GM12878 (cell line): ENCODE data around the gene ACVR1. TPM values are rescaled to one million over a fixed set of nuclear protein-coding genes. Genes with fewer than 3 reads are reported as not detected.

Experiments
- ATAC-seq: fragments of 200-7000 bp; cut with Tn5 transposase; 3 replicates; pipeline ENCODE4 v1.9.1; 2020; ENCODE audit warnings: mild to moderate bottlenecking, moderate library complexity
- BruUV-seq: library from RNA; stranded (reverse); fragments of 400-500 nt; replicated peaks from 2 replicates; lab custom pipeline; 2021; lab: Mats Ljungman, UMichigan
- CTCF ChIA-PET: fragments of 300-600 bp; sonication (Branson Sonifier 250); formaldehyde crosslinking; extraction: SDS; loops from one replicate; lab custom pipeline; 2021; ENCODE audit warnings: inconsistent platforms; lab: Yijun Ruan, JAX
- POLR2A ChIA-PET: fragments of 350-600 bp; formaldehyde crosslinking; extraction: SDS; loops from one replicate; lab custom pipeline; 2021; ENCODE audit warnings: inconsistent platforms; lab: Charles Lee
- RAD21 ChIA-PET: fragments of 300-600 bp; sonication (Branson Sonifier 250); formaldehyde crosslinking; loops from one replicate; lab custom pipeline; 2023; ENCODE audit warnings: antibody characterized with exemption; ENCODE audit not compliant: unreplicated experiment; lab: Charles Lee
- SMC1A ChIA-PET: fragments of 300-600 bp; sonication (Branson Sonifier 250); formaldehyde crosslinking; loops from one replicate; lab custom pipeline; 2023; ENCODE audit not compliant: unreplicated experiment, uncharacterized antibody; lab: Charles Lee
- DNase-seq: peaks from one replicate; pipeline ENCODE4 v3.0.0-alpha.2; 2011; ENCODE audit warnings: low read depth, low spot score
- FAIRE-seq: peaks from 3 replicates; lab custom pipeline; 2011; peaks lifted over from hg19 to GRCh38; lab: Jason Lieb, UNC
- H2AFZ ChIP-seq: 2 replicates; pipeline ENCODE4 v1.6.0; 2011; ENCODE audit warnings: low read depth, low read length, control low read depth; ENCODE audit not compliant: control insufficient read depth
- H3K27ac ChIP-seq: 2 replicates; pipeline ENCODE4 v1.5.1; 2011; ENCODE audit warnings: control low read depth; ENCODE audit not compliant: control insufficient read depth, insufficient read depth
- H3K27me3 ChIP-seq, 2 experiments: replicated peaks in 1 of 2; 2 replicates each; pipeline versions ENCODE4 v1.6.0 to v1.6.1; 2011; ENCODE audit warnings: low read length in 1 of 2; ENCODE audit not compliant: control insufficient read depth in 2 of 2, insufficient read depth in 2 of 2
- H3K36me3 ChIP-seq, 2 experiments: 2 replicates each; pipeline ENCODE4 v1.5.1; 2011; ENCODE audit warnings: low read length in 1 of 2; ENCODE audit not compliant: control insufficient read depth in 2 of 2, insufficient read depth in 2 of 2
- H3K4me1 ChIP-seq: 2 replicates; pipeline ENCODE4 v1.6.1; 2011; ENCODE audit warnings: mild to moderate bottlenecking, low read length, moderate library complexity, mixed read lengths; ENCODE audit not compliant: control insufficient read depth, insufficient read depth
- H3K4me2 ChIP-seq: 2 replicates; pipeline ENCODE4 v1.6.0; 2011; ENCODE audit warnings: control low read depth; ENCODE audit not compliant: control insufficient read depth, insufficient read depth
- H3K4me3 ChIP-seq: fragments of 200-600 bp; sonication (generic); 2 replicates; pipeline ENCODE4 v1.5.1; 2016
- H3K79me2 ChIP-seq: 2 replicates; pipeline ENCODE4 v1.6.0; 2011; ENCODE audit warnings: low read length; ENCODE audit not compliant: control insufficient read depth, insufficient read depth
- H3K9ac ChIP-seq: 2 replicates; pipeline ENCODE4 v1.8.0; 2011; ENCODE audit warnings: low read length, control low read depth, mixed read lengths; ENCODE audit not compliant: control insufficient read depth, insufficient read depth
- H3K9me3 ChIP-seq: replicated peaks from 3 replicates; pipeline ENCODE4 v1.5.1; 2011; ENCODE audit warnings: mild to moderate bottlenecking, low read length; ENCODE audit not compliant: control insufficient read depth, insufficient read depth
- H4K20me1 ChIP-seq: 2 replicates; pipeline ENCODE4 v1.6.0; 2011; ENCODE audit not compliant: control insufficient read depth, insufficient read depth
- CUX1 ChIP-seq: IDR thresholded peaks from 2 replicates; pipeline ENCODE4 v1.6.1; 2012; ENCODE audit warnings: improper control_type of control experiment, low read depth, low read length; ENCODE audit not compliant: insufficient replicate concordance
- EGR1 ChIP-seq, 2 experiments: IDR thresholded peaks; 1 replicate in 1 of 2; 2 replicates in 1 of 2; pipeline ENCODE4 v1.6.1; 2011 to 2012; ENCODE audit warnings: low read depth in 2 of 2, low read length in 2 of 2, borderline replicate concordance in 1 of 2, mild to moderate bottlenecking in 1 of 2, moderate library complexity in 1 of 2
- FOS ChIP-seq: IDR thresholded peaks from 3 replicates; pipeline ENCODE4 v1.6.1; 2011; ENCODE audit warnings: borderline replicate concordance; ENCODE audit not compliant: insufficient read length; ENCODE audit errors: extremely low read depth
- GATAD2B ChIP-seq: fragments of 450-650 bp; conservative IDR thresholded peaks from 2 replicates; pipeline ENCODE4 v1.6.1; 2017; ENCODE audit warnings: low read depth, mild to moderate bottlenecking, moderate library complexity
- HDAC2 ChIP-seq: fragments of 200-600 bp; sonication (generic); IDR thresholded peaks from 2 replicates; pipeline ENCODE4 v1.6.1; 2017
- HDAC6 ChIP-seq: fragments of 200-600 bp; sonication (generic); IDR thresholded peaks from one replicate; pipeline ENCODE4 v1.8.0; 2017; ENCODE audit warnings: antibody characterized with exemption; ENCODE audit not compliant: unreplicated experiment
- HSF1 ChIP-seq: fragments of 150-350 bp; IDR thresholded peaks from 2 replicates; pipeline ENCODE4 v1.6.1; 2014; ENCODE audit warnings: mild to moderate bottlenecking, low read depth, low read length
- JUNB ChIP-seq: IDR thresholded peaks from 2 replicates; pipeline ENCODE4 v1.6.1; 2016; ENCODE audit warnings: antibody characterized with exemption, mild to moderate bottlenecking
- MYC ChIP-seq: IDR thresholded peaks from 2 replicates; pipeline ENCODE4 v1.6.1; 2011; ENCODE audit warnings: mild to moderate bottlenecking, low read length, moderate library complexity, inconsistent platforms; ENCODE audit not compliant: insufficient read depth, insufficient replicate concordance, insufficient read length, severe bottlenecking
- TAF1 ChIP-seq: IDR thresholded peaks from 2 replicates; pipeline ENCODE4 v1.6.1; 2011; ENCODE audit warnings: mild to moderate bottlenecking, low read depth, low read length, borderline replicate concordance
- TCF7 ChIP-seq: IDR thresholded peaks from 2 replicates; pipeline ENCODE4 v1.6.1; 2014; ENCODE audit warnings: antibody characterized with exemption, borderline replicate concordance
- ZBTB33 ChIP-seq: fragments of 450-650 bp; IDR thresholded peaks from 2 replicates; pipeline ENCODE4 v1.6.1; 2017; ENCODE audit warnings: mild to moderate bottlenecking
- ZNF207 ChIP-seq: fragments of 450-650 bp; IDR thresholded peaks from 2 replicates; pipeline ENCODE4 v1.6.1; 2014; ENCODE audit warnings: antibody characterized with exemption, mild to moderate bottlenecking, borderline replicate concordance
- WGBS: methylation state at CpG from one replicate; pipeline ENCODE4 v1.1.6; 2016; ENCODE audit warnings: low lambda C conversion rate; ENCODE audit not compliant: insufficient replicate concordance, insufficient coverage; ENCODE audit errors: missing lambda C conversion rate; 5-methylcytosine and 5-hydroxymethylcytosine counted together
- in situ Hi-C: fragments of 300-500 bp; cut with MboI; formaldehyde crosslinking; loops from 9 replicates; pipeline ENCODE4 v1.14.3; 2018; ENCODE audit warnings: mixed read lengths
- intact Hi-C: fragments of 100-400 bp; cut with micrococcal nuclease; formaldehyde crosslinking; loops from one replicate; pipeline ENCODE4 v1.14.2; 2022; ENCODE audit not compliant: unreplicated experiment
- polyA plus RNA-seq, 11 experiments: library from polyadenylated mRNA; depleted of rRNA in 4 of 11; unstranded in 6 of 11; stranded (reverse) in 5 of 11; fragments of >200 nt; fragmentation: Nextera tagmentation in 4 of 11; fragmentation: Illumina TruSeq in 1 of 11; extraction: Ambion mirVana in 4 of 11; extraction: Trizol in 1 of 11; gene quantifications; 1 replicate in 1 of 11; 2 replicates in 10 of 11; pipeline versions ENCODE4 v1.2.1 to v1.2.3, GENCODE V29; 2011 to 2016; ENCODE audit warnings: inconsistent platforms in 2 of 11, missing spikeins in 2 of 11, low read depth in 1 of 11
- total RNA-seq, 4 experiments: library from RNA; depleted of rRNA in 3 of 4; stranded (reverse); fragments of >200 nt in 3 of 4; fragmentation: Illumina TruSeq in 1 of 4; extraction: Trizol in 1 of 4; gene quantifications; 2 replicates each; pipeline versions ENCODE4 v1.2.1 to v1.2.3, GENCODE V29; 2013 to 2021

The ACVR1 gene
- total and polyA plus RNA-seq, 10 of the 15 experiments (the other 5 are each of a cell fraction or from before 2014, with no cell fraction given): 0.06 to 0.24 (median 0.14) TPM; not detected in 4

- TF ChIP-seq EGR1 (IDR thresholded peaks at IDR 0.05; ENCODE audit: borderline replicate concordance in 1 of 2, low read depth in 2 of 2, low read length in 2 of 2): no peak
Observed at GRCh38 chr2:157699806-157700205, 176.3 kb downstream of the ACVR1 start (continued).

- Histone ChIP-seq H3K4me1 (no peaks in the 10 kb centered on the region), H3K9me3 (no peaks in the 10 kb centered on the region; the same call in 2 of the 3 replicates), H3K36me3 (no peaks in the 10 kb centered on the region), H3K27ac (no peak overlapping the region), H3K4me3 (no peak overlapping the region), H3K79me2 (no peaks in the 10 kb centered on the region), H3K4me2 (no peak overlapping the region), H2AFZ (no peak overlapping the region), H3K9ac (no peak overlapping the region), H3K27me3 (no peaks in the 10 kb centered on the region), H4K20me1 (no peaks in the 10 kb centered on the region)
- DNase-seq: no peak
- no peak for FAIRE-seq
- SMC1A ChIA-PET: no interaction called here
- no peak for ATAC-seq
- intact Hi-C loops: no loop called here
- POLR2A ChIA-PET: no interaction called here
- 4% methylated on average over 3 of the region's 3 CpGs for WGBS
- in situ Hi-C loops: no loop called here
- BruUV-seq: no TSS peak
- CTCF ChIA-PET: no interaction called here
- RAD21 ChIA-PET: no interaction called here
- TF ChIP-seq CUX1 (no peak), JUNB (no peak), HDAC2 (no peak), MYC (no peak), GATAD2B (no peak), TAF1 (no peak), TCF7 (no peak), FOS (no peak), HDAC6 (no peak), HSF1 (no peak), ZBTB33 (no peak), ZNF207 (no peak)
Observed at GRCh38 chr2:157699009-157699408, 177.1 kb downstream of the ACVR1 start.
